ENCODE measurements around the gene HMGCL.

DNA sequence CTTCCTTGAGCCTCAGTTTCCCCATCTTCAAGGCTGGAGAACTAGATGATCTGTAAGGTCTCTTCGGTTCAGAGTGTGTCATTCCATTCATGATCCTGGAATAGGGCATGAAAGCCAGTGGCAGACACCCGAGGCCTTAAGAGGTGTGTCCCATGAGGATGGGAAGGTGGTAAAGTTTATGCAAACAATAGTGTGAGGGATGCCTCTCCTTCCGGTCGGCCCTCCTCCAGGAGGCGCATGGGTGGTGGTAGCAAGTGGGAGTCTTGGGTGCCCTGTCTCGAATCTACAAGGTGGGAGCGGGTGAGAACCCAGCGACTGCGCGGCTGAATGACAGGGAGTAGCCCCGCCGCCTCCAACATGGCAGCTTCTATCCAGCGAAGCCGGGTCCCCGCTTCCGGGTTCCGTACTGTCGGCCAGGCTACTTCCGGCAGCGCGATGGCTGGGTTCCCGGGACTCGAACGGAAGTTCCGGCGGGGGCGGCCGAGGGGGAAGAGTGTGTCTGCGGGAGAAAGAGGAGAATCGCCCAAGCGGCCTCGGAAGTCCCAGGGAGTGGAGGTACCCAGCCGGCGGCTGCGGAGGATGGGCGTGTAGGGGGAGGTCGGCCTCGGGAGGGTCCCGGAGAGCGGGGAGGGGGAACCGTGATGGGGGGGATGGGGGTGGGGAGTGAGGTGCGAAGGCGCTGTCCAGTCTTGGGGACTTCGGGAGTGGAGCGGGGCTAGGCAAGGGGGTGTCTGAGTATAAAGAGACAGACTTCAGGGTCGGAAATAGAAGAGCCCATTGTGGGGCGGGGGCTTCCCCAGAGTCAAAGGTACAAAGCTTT lies 34.3 kb downstream of the HMGCL start, which contains the start of gene LYPLA2:
- TF ChIP-seq, protein P1, sequence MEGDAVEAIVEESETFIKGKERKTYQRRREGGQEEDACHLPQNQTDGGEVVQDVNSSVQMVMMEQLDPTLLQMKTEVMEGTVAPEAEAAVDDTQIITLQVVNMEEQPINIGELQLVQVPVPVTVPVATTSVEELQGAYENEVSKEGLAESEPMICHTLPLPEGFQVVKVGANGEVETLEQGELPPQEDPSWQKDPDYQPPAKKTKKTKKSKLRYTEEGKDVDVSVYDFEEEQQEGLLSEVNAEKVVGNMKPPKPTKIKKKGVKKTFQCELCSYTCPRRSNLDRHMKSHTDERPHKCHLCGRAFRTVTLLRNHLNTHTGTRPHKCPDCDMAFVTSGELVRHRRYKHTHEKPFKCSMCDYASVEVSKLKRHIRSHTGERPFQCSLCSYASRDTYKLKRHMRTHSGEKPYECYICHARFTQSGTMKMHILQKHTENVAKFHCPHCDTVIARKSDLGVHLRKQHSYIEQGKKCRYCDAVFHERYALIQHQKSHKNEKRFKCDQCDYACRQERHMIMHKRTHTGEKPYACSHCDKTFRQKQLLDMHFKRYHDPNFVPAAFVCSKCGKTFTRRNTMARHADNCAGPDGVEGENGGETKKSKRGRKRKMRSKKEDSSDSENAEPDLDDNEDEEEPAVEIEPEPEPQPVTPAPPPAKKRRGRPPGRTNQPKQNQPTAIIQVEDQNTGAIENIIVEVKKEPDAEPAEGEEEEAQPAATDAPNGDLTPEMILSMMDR (IDR thresholded peaks at IDR 0.05): no peak
- peak; percentile 10 to 63 (median 61) for TF ChIP-seq POLR2A (IDR thresholded peaks at IDR 0.05)
